Progenitor cell of endocrine pancreas (in vitro differentiated cells): ENCODE measurements around the gene ACSM4. TPM values are rescaled to one million over a fixed set of nuclear protein-coding genes. Genes with fewer than 3 reads are reported as not detected.

Source experiments
- DNase-seq: peaks from one replicate; pipeline ENCODE4 v3.0.0; 2021; ENCODE audit warnings: low spot score; ENCODE audit not compliant: unreplicated experiment
- H3K27ac Mint-ChIP-seq: 2 replicates; pipeline ENCODE4 v1.8.0; 2021; ENCODE audit warnings: mild to moderate bottlenecking, moderate library complexity, mixed read lengths
- H3K27me3 Mint-ChIP-seq: 2 replicates; pipeline ENCODE4 v1.8.0; 2021; ENCODE audit warnings: mixed read lengths
- H3K36me3 Mint-ChIP-seq: 2 replicates; pipeline ENCODE4 v1.8.0; 2022; ENCODE audit warnings: mixed read lengths; ENCODE audit not compliant: insufficient read depth
- H3K4me1 Mint-ChIP-seq: 2 replicates; pipeline ENCODE4 v1.8.0; 2021; ENCODE audit warnings: low read depth, mixed read lengths
- H3K4me3 Mint-ChIP-seq: 2 replicates; pipeline ENCODE4 v1.8.0; 2021; ENCODE audit warnings: low read depth, mild to moderate bottlenecking, moderate library complexity, mixed read lengths
- H3K9me3 Mint-ChIP-seq: 2 replicates; pipeline ENCODE4 v1.8.0; 2021; ENCODE audit warnings: low read depth, mixed read lengths
- total RNA-seq: library from RNA; stranded (reverse); gene quantifications from 2 replicates; pipeline ENCODE4 v1.2.1, GENCODE V29; 2021
- TF ChIP-seq, protein P1 (sequence below): fragments of 200-600 bp; sonication (generic); IDR thresholded peaks from one replicate; pipeline ENCODE4 v1.5.0; 2021; ENCODE audit warnings: antibody characterized with exemption, mild to moderate bottlenecking; ENCODE audit not compliant: unreplicated experiment

Gene ACSM4
- total RNA-seq, 1 donor from 2014 or later: not detected

DNA sequence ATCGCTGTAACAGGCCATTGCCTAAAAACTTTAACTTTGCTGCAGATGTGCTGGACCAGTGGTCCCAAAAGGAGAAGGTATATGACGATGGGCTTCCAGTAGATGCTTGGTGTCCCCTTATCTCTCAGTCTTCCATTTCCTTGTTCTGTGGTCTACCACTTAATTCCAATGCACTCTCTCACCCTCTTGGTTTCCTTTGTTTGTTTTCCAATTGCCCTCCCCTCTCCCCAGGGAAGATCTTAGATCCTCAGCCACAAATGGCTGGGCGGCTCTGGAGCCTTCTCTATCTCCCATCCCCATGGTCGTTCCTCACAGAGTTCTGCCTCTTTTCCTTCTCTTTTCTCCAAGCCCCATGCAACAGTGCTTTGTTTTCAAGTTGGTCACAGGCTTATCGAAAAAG, 584 bp downstream of the ACSM4 start:
- H3K4me3 Mint-ChIP-seq: no peak overlapping the region
- peaks cover 9% of the 10 kb centered on the region for H3K27me3 Mint-ChIP-seq
- H3K9me3 Mint-ChIP-seq: no peaks in the 10 kb centered on the region
- no peaks in the 10 kb centered on the region for H3K36me3 Mint-ChIP-seq
- H3K4me1 Mint-ChIP-seq: peaks cover 3% of the 10 kb centered on the region
- DNase-seq: no peak
- no peak overlapping the region for H3K27ac Mint-ChIP-seq
- TF ChIP-seq, protein P1, sequence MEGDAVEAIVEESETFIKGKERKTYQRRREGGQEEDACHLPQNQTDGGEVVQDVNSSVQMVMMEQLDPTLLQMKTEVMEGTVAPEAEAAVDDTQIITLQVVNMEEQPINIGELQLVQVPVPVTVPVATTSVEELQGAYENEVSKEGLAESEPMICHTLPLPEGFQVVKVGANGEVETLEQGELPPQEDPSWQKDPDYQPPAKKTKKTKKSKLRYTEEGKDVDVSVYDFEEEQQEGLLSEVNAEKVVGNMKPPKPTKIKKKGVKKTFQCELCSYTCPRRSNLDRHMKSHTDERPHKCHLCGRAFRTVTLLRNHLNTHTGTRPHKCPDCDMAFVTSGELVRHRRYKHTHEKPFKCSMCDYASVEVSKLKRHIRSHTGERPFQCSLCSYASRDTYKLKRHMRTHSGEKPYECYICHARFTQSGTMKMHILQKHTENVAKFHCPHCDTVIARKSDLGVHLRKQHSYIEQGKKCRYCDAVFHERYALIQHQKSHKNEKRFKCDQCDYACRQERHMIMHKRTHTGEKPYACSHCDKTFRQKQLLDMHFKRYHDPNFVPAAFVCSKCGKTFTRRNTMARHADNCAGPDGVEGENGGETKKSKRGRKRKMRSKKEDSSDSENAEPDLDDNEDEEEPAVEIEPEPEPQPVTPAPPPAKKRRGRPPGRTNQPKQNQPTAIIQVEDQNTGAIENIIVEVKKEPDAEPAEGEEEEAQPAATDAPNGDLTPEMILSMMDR: no peak

DNA sequence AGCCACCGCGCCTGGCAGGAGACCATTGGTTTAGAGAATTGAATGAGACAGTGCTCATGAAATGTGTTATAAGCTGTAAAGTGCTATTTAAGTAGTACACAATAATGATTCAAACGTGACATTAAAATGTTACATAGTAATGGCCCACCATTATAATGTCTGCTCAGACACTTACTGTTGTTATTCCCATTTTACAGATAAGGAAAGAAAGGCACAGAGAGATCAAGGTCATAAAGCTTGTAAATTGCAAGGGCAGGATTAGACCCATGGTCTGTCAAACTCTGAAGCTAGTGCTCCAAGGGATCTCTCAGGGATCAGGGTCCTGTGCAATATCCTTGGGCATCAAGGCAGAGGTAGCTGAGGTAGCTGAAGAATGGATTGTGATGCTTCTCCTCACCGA, 6.2 kb downstream of the ACSM4 start:
- no peak overlapping the region for H3K27ac Mint-ChIP-seq
- no peaks in the 10 kb centered on the region for H3K36me3 Mint-ChIP-seq
- H3K4me1 Mint-ChIP-seq: no peaks in the 10 kb centered on the region
- DNase-seq: no peak
- no peak overlapping the region for H3K4me3 Mint-ChIP-seq
- TF ChIP-seq, protein P1: no peak
- no peaks in the 10 kb centered on the region for H3K27me3 Mint-ChIP-seq
- H3K9me3 Mint-ChIP-seq: no peaks in the 10 kb centered on the region

DNA sequence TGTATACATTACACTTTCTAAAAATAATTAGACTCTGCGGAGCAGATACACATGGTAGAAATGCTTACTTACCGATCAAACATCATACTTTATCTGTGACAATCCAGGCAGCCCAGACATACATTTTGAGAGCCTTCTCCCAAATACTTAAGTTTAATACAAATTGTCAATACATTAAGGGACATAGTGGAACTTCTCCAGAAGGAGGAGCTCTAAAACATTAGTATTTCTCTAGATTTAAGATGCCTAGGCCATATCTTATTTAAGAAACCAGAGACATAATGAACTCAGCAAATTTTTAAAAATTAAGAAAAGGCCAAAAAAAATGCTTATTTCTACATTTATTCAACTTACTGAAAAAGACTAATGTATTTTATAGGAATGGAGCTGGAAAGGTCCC, 16.1 kb downstream of the ACSM4 start:
- DNase-seq: no peak
- Mint-ChIP-seq H3K4me3 (no peak overlapping the region), H3K27me3 (no peaks in the 10 kb centered on the region), H3K27ac (no peak overlapping the region), H3K9me3 (no peaks in the 10 kb centered on the region), H3K4me1 (no peaks in the 10 kb centered on the region), H3K36me3 (no peaks in the 10 kb centered on the region)
- TF ChIP-seq, protein P1: peak; percentile 16

DNA sequence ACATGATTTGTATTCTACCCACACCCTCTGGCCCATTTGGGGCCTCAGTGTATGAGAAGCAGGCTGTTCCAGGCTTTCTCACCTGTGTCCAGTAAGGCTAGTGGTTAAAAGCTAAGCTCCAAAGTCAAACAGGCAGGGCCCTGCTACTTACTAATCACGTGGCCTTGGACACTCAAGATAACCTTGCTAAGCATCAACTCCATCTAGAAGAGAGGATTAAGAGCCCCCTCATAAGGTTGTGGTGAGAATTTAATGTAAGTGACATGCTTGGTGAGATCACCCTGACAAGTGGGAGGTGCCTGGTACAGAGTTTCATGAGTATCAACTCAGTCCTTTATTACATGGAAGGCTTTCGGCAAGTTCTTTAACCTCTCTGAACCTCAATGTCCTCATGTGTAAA, 17.8 kb downstream of the ACSM4 start:
- TF ChIP-seq, protein P1: no peak
- H3K27me3 Mint-ChIP-seq: no peaks in the 10 kb centered on the region

DNA sequence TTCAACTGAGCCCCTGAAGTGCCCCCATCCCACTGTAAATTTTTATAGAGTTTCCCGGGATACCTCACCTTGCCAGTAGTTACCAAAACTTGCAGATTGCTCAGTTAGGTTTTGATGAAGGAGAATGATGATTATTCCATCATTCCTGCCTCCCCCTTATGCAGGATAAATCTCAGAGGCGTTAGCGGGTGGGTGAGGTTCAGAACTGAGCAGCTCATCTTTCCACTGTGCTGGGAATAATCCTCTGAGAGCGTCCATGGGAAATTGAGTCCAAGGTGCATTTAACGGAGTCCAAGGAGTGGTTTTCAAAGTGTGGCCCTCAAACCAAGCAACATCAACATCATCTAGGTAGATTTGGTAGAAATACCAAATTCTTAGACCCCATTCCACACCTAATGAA, 18.7 kb downstream of the ACSM4 start:
- H3K4me3 Mint-ChIP-seq: no peak overlapping the region
- no peaks in the 10 kb centered on the region for H3K36me3 Mint-ChIP-seq
- TF ChIP-seq, protein P1: no peak

More for the DNA sequence above, 17.8 kb downstream of the ACSM4 start:
- Mint-ChIP-seq H3K4me3 (no peak overlapping the region), H3K9me3 (no peaks in the 10 kb centered on the region), H3K36me3 (no peaks in the 10 kb centered on the region), H3K4me1 (no peaks in the 10 kb centered on the region), H3K27ac (no peak overlapping the region)
- DNase-seq: no peak

More for the DNA sequence above, 18.7 kb downstream of the ACSM4 start:
- Mint-ChIP-seq H3K27ac (no peak overlapping the region), H3K9me3 (no peaks in the 10 kb centered on the region), H3K27me3 (no peaks in the 10 kb centered on the region), H3K4me1 (no peaks in the 10 kb centered on the region)
- DNase-seq: no peak
